HG03103 (cell line): Measurements from ENCODE around the gene PRAMEF9.
"Not testable (repeated sequence)": the region's sequence is repeated elsewhere in the genome, so short reads cannot be mapped to it uniquely, and the experiment has no call there.

Source experiments
- ATAC-seq: cut with Tn5 transposase; IDR thresholded peaks from one replicate; pipeline ENCODE4 v1.9.1; 2021; ENCODE audit warnings: low read depth; ENCODE audit not compliant: unreplicated experiment

Gene PRAMEF9

GRCh38 chr1:13171548-13171947 is at the start of gene PRAMEF9:
PRAMEF9 (plus strand) TSS chr1:13171848; CDS start chr1:13175281, 3,433 bp downstream.
- ATAC-seq = not testable (repeated sequence)

- ATAC-seq = not testable (repeated sequence)
These were observed 15.7 kb upstream of the PRAMEF9 start, which contains the start of gene PRAMEF26 for GRCh38 chr1:13155909-13156308. PRAMEF26 (minus strand) TSS chr1:13156009; CDS start chr1:13153095, 2,914 bp downstream.

GRCh38 chr1:13165531-13165930 is 6.1 kb upstream of the PRAMEF9 start, which contains the start of gene HNRNPCL4:
HNRNPCL4 (minus strand) TSS chr1:13165631; CDS start chr1:13165467, 164 bp downstream.
- not testable (repeated sequence) for ATAC-seq

GRCh38 chr1:13201309-13201708 is 29.7 kb downstream of the PRAMEF9 start, which contains the start of gene PRAMEF13:
PRAMEF13 (minus strand) TSS chr1:13201409; CDS start chr1:13199589, 1,820 bp downstream.
- ATAC-seq = not testable (repeated sequence)

GRCh38 chr1:13208712-13209111 is 37.1 kb downstream of the PRAMEF9 start:
- ATAC-seq = not testable (repeated sequence)

- ATAC-seq = not testable (repeated sequence)
These were observed 45.0 kb downstream of the PRAMEF9 start for GRCh38 chr1:13216619-13217018.

- not testable (repeated sequence) for ATAC-seq
These were observed 47.6 kb downstream of the PRAMEF9 start for GRCh38 chr1:13219203-13219602.

- not testable (repeated sequence) for ATAC-seq
These were observed 51.1 kb downstream of the PRAMEF9 start for GRCh38 chr1:13222788-13223187.

GRCh38 chr1:13224480-13225060 is 52.9 kb downstream of the PRAMEF9 start:
- no peak for ATAC-seq

GRCh38 chr1:13225675-13226204 is 54.1 kb downstream of the PRAMEF9 start, which contains the start of gene PRAMEF18:
PRAMEF18 (minus strand) TSS chr1:13226154; CDS start chr1:13226106, 48 bp downstream.
- not testable (repeated sequence) for ATAC-seq

- not testable (repeated sequence) for ATAC-seq
These were observed 55.8 kb downstream of the PRAMEF9 start for GRCh38 chr1:13227271-13228055.

- no peak for ATAC-seq
These were observed 56.7 kb downstream of the PRAMEF9 start for GRCh38 chr1:13228343-13228781.
